IPS-18c (cell line): ENCODE data around the gene GNAL.
A peak's percentile ranks its signal among the peaks of the same experiment; 100 is the strongest.
"Not testable (repeated sequence)": the region's sequence is repeated elsewhere in the genome, so short reads cannot be mapped to it uniquely, and the experiment has no call there.

ENCODE experiments used
- H3K4me3 ChIP-seq: 2 replicates; pipeline ENCODE4 v1.7.0; 2013; ENCODE audit warnings: low read depth, mild to moderate bottlenecking, low read length, moderate library complexity; ENCODE audit not compliant: insufficient read depth
- H3K9me3 ChIP-seq: one replicate; pipeline ENCODE4 v1.6.1; 2013; ENCODE audit warnings: mild to moderate bottlenecking, low read length, moderate library complexity; ENCODE audit not compliant: control insufficient read depth, insufficient read depth

Gene GNAL

GRCh38 chr18:11886577-11887110 lies 197.6 kb downstream of the GNAL start:
- Histone ChIP-seq H3K4me3 (no peak overlapping the region), H3K9me3 (no peaks in the 10 kb centered on the region)

GRCh38 chr18:11887328-11888128 lies 198.5 kb downstream of the GNAL start:
- H3K4me3 ChIP-seq = no peak overlapping the region

GRCh38 chr18:11888726-11889125 lies 199.7 kb downstream of the GNAL start:
- H3K4me3 ChIP-seq = no peak overlapping the region
- H3K9me3 ChIP-seq = no peaks in the 10 kb centered on the region

More at GRCh38 chr18:11887328-11888128, 198.5 kb downstream of the GNAL start:
- H3K9me3 ChIP-seq = no peaks in the 10 kb centered on the region

GRCh38 chr18:11889284-11889683 lies 200.2 kb downstream of the GNAL start:
- no peaks in the 10 kb centered on the region for H3K9me3 ChIP-seq
- H3K4me3 ChIP-seq = no peak overlapping the region

GRCh38 chr18:11891737-11892136 lies 202.7 kb downstream of the GNAL start:
- H3K9me3 ChIP-seq = no peaks in the 10 kb centered on the region

GRCh38 chr18:11892438-11892837 lies 203.4 kb downstream of the GNAL start:
- not testable (repeated sequence) for H3K9me3 ChIP-seq, H3K4me3 ChIP-seq

More at GRCh38 chr18:11891737-11892136, 202.7 kb downstream of the GNAL start:
- H3K4me3 ChIP-seq = no peak overlapping the region

- Histone ChIP-seq H3K9me3 (no peaks in the 10 kb centered on the region), H3K4me3 (no peak overlapping the region)
Observed at GRCh38 chr18:11897781-11898180, 208.7 kb downstream of the GNAL start.

- Histone ChIP-seq H3K9me3 (no peaks in the 10 kb centered on the region), H3K4me3 (no peak overlapping the region)
Observed at GRCh38 chr18:11899063-11899462, 210.0 kb downstream of the GNAL start.

- Histone ChIP-seq H3K9me3 (no peaks in the 10 kb centered on the region), H3K4me3 (no peak overlapping the region)
Observed at GRCh38 chr18:11901826-11902438, 212.9 kb downstream of the GNAL start.

GRCh38 chr18:11902522-11903292 lies 213.6 kb downstream of the GNAL start:
- no peaks in the 10 kb centered on the region for H3K9me3 ChIP-seq
- H3K4me3 ChIP-seq = no peak overlapping the region

GRCh38 chr18:11905613-11906012 lies 216.5 kb downstream of the GNAL start:
- Histone ChIP-seq H3K4me3 (no peak overlapping the region), H3K9me3 (peaks cover 2% of the 10 kb centered on the region)

- Histone ChIP-seq H3K9me3 (peaks cover 2% of the 10 kb centered on the region), H3K4me3 (no peak overlapping the region)
Observed at GRCh38 chr18:11906176-11906575, 217.1 kb downstream of the GNAL start.

GRCh38 chr18:11906926-11907874 lies 218.1 kb downstream of the GNAL start:
- Histone ChIP-seq H3K9me3 (peaks cover 2% of the 10 kb centered on the region), H3K4me3 (peak overlapping the region; percentile 85; the same call in 1 of the 2 replicates)

GRCh38 chr18:11908182-11909060 lies 219.4 kb downstream of the GNAL start, which contains the start of gene MPPE1:
Gene MPPE1 (minus strand): TSS chr18:11908317. CDS start chr18:11897264, 11,053 bp downstream.
- H3K4me3 ChIP-seq = peak within 1 kb of the TSS; percentile 85
- H3K9me3 ChIP-seq = peaks cover 2% of the 10 kb centered on the region

- Histone ChIP-seq H3K9me3 (peaks cover 2% of the 10 kb centered on the region), H3K4me3 (peak overlapping the region; percentile 85)
Observed at GRCh38 chr18:11909061-11909455, 220.0 kb downstream of the GNAL start.

- Histone ChIP-seq H3K4me3 (no peak overlapping the region), H3K9me3 (peaks cover 2% of the 10 kb centered on the region)
Observed at GRCh38 chr18:11909591-11910026, 220.5 kb downstream of the GNAL start.
